ENCODE data around the gene NPAS3.

Gene NPAS3

GRCh38 chr14:33016613-33017012, 77.9 kb downstream of the NPAS3 start:
- no peak for DNase-seq (ENCODE audit: low spot score)

- DNase-seq (ENCODE audit: low spot score), result no peak
Measured at GRCh38 chr14:33017016-33017415, 78.3 kb downstream of the NPAS3 start.

GRCh38 chr14:33019346-33019745, 80.7 kb downstream of the NPAS3 start:
- DNase-seq (ENCODE audit: low spot score), result no peak

GRCh38 chr14:33026850-33027430, 88.3 kb downstream of the NPAS3 start:
- no peak for DNase-seq (ENCODE audit: low spot score)

- DNase-seq (ENCODE audit: low spot score), result no peak
Measured at GRCh38 chr14:33029511-33029910, 90.8 kb downstream of the NPAS3 start.

GRCh38 chr14:33030386-33030785, 91.7 kb downstream of the NPAS3 start:
- DNase-seq (ENCODE audit: low spot score), result no peak

GRCh38 chr14:33035416-33036194, 96.9 kb downstream of the NPAS3 start:
- no peak for DNase-seq (ENCODE audit: low spot score)

GRCh38 chr14:33039311-33039710, 100.6 kb downstream of the NPAS3 start:
- no peak for DNase-seq (ENCODE audit: low spot score)

GRCh38 chr14:33040372-33041140, 101.9 kb downstream of the NPAS3 start:
- DNase-seq (ENCODE audit: low spot score), result no peak

- DNase-seq (ENCODE audit: low spot score), result no peak
Measured at GRCh38 chr14:33042591-33042990, 103.9 kb downstream of the NPAS3 start.

GRCh38 chr14:33045760-33046159, 107.1 kb downstream of the NPAS3 start:
- DNase-seq (ENCODE audit: low spot score), result no peak

GRCh38 chr14:33052943-33053342, 114.3 kb downstream of the NPAS3 start:
- DNase-seq (ENCODE audit: low spot score), result no peak

- DNase-seq (ENCODE audit: low spot score), result no peak
Measured at GRCh38 chr14:33056213-33056612, 117.5 kb downstream of the NPAS3 start.

- no peak for DNase-seq (ENCODE audit: low spot score)
Measured at GRCh38 chr14:33057585-33057984, 118.9 kb downstream of the NPAS3 start.

- DNase-seq (ENCODE audit: low spot score), result peak; percentile 45
Measured at GRCh38 chr14:33061667-33062325, 123.1 kb downstream of the NPAS3 start.

GRCh38 chr14:33062476-33062875, 123.8 kb downstream of the NPAS3 start:
- no peak for DNase-seq (ENCODE audit: low spot score)

GRCh38 chr14:33062881-33063280, 124.2 kb downstream of the NPAS3 start:
- no peak for DNase-seq (ENCODE audit: low spot score)

GRCh38 chr14:33063521-33063920, 124.8 kb downstream of the NPAS3 start:
- no peak for DNase-seq (ENCODE audit: low spot score)

GRCh38 chr14:33065634-33066033, 127.0 kb downstream of the NPAS3 start:
- DNase-seq (ENCODE audit: low spot score), result no peak

- DNase-seq (ENCODE audit: low spot score), result no peak
Measured at GRCh38 chr14:33068040-33068439, 129.4 kb downstream of the NPAS3 start.

GRCh38 chr14:33068626-33069025, 129.9 kb downstream of the NPAS3 start:
- no peak for DNase-seq (ENCODE audit: low spot score)

GRCh38 chr14:33070475-33070874, 131.8 kb downstream of the NPAS3 start:
- no peak for DNase-seq (ENCODE audit: low spot score)

- DNase-seq (ENCODE audit: low spot score), result no peak
Measured at GRCh38 chr14:33073023-33073422, 134.3 kb downstream of the NPAS3 start.

All from ecto neural progenitor cell (in vitro differentiated cells).